ENCODE results near the gene COX10.
"Not testable (repeated sequence)": the region's sequence is repeated elsewhere in the genome, so short reads cannot be mapped to it uniquely, and the experiment has no call there.

The COX10 gene

DNA sequence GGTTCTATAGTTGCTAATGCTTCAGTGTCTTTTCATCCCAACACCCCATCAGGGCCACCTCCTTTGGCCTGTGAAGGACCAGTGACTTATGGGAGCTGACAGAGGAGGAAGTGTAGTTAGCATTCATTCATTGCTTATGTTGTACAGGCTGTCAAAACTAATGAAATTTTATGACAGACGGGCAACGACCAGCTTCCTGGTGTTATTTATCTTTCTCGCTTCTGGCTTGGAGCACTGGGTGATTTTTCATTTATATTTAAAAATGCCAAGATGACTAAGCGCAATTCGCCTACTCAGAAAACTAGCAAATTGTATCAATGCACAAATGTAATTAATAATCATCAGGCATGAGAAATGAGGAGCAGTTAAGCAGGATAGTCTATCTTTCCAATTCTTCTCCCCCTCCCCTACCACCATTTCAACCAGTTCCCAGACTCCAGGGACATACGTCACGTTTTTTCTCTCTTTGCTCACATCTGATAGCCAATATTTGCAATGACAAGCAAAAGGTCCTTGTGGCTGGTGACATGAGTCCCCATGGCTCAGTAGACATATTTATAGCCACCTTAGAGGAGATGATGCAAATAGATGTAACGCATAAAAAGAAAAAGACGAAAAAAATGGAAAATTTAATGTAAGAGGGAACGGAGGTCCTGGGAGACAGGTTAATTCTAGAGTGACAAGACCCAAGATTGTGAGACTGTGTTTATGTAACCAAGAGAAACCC is 156.1 kb downstream of the COX10 start:
- TF ChIP-seq, protein P1, sequence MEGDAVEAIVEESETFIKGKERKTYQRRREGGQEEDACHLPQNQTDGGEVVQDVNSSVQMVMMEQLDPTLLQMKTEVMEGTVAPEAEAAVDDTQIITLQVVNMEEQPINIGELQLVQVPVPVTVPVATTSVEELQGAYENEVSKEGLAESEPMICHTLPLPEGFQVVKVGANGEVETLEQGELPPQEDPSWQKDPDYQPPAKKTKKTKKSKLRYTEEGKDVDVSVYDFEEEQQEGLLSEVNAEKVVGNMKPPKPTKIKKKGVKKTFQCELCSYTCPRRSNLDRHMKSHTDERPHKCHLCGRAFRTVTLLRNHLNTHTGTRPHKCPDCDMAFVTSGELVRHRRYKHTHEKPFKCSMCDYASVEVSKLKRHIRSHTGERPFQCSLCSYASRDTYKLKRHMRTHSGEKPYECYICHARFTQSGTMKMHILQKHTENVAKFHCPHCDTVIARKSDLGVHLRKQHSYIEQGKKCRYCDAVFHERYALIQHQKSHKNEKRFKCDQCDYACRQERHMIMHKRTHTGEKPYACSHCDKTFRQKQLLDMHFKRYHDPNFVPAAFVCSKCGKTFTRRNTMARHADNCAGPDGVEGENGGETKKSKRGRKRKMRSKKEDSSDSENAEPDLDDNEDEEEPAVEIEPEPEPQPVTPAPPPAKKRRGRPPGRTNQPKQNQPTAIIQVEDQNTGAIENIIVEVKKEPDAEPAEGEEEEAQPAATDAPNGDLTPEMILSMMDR (IDR thresholded peaks at IDR 0.05): no peak
- DNase-seq: no peak
- no peak overlapping the region for H3K27ac ChIP-seq
- no peaks in the 10 kb centered on the region for H3K27me3 ChIP-seq
- H3K4me1 ChIP-seq: no peaks in the 10 kb centered on the region
- H3K9me3 ChIP-seq: no peaks in the 10 kb centered on the region
- no peaks in the 10 kb centered on the region for H3K36me3 ChIP-seq
- intact Hi-C loops (cut with DNase I; ENCODE audit: low total_unique reads): no loop called here
- H3K4me3 ChIP-seq: no peak overlapping the region

DNA sequence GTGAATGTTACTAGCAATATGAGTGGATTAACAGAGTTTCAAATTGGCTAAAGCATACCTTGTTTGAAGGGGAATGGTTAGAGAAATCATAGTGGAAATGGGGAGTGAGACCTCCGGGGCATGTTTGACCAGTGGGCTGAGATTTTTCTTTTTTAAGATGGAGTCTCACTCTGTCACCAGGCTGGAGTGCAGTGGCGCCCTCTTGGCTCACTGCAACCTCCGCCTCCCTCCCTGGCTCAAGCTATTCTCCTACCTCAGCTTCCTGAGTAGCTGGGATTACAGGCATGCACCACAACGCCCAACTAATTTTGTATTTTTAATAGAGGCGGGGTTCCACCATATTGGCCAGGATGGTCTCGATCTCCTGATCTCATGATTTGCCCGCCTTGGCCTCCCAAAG is 157.7 kb downstream of the COX10 start:
- no peaks in the 10 kb centered on the region for H3K27me3 ChIP-seq
- TF ChIP-seq, protein P1 (IDR thresholded peaks at IDR 0.05): no peak
- H3K4me3 ChIP-seq: no peak overlapping the region
- intact Hi-C loops (cut with DNase I; ENCODE audit: low total_unique reads): no loop called here
- no peaks in the 10 kb centered on the region for H3K36me3 ChIP-seq
- H3K9me3 ChIP-seq: no peaks in the 10 kb centered on the region
- no peaks in the 10 kb centered on the region for H3K4me1 ChIP-seq
- H3K27ac ChIP-seq: no peak overlapping the region
- DNase-seq: no peak

DNA sequence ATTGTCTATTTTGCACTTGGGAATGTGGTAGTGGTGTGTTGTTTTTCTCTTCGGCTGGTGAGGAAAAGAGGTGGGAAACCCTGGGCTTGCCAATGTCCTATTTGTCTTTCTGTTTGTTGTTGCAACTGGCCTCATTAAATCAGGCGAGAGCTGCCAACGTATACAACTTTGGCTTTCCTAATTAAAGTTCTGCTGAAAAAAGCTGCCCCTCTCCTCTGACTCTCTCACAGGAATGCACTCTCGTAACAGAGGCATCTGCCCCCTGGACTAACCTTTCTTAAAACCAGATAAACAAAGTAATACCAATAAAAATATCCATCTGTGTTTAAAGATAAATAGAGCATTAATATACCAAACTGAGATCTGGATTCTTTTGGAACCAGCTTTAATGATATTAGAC is 159.6 kb downstream of the COX10 start:
- Histone ChIP-seq H3K27ac (no peak overlapping the region), H3K36me3 (no peaks in the 10 kb centered on the region), H3K9me3 (no peaks in the 10 kb centered on the region), H3K4me1 (no peaks in the 10 kb centered on the region), H3K4me3 (no peak overlapping the region), H3K27me3 (no peaks in the 10 kb centered on the region)
- no peak for DNase-seq
- intact Hi-C loops (cut with DNase I; ENCODE audit: low total_unique reads): no loop called here
- TF ChIP-seq, protein P1 (IDR thresholded peaks at IDR 0.05): no peak

DNA sequence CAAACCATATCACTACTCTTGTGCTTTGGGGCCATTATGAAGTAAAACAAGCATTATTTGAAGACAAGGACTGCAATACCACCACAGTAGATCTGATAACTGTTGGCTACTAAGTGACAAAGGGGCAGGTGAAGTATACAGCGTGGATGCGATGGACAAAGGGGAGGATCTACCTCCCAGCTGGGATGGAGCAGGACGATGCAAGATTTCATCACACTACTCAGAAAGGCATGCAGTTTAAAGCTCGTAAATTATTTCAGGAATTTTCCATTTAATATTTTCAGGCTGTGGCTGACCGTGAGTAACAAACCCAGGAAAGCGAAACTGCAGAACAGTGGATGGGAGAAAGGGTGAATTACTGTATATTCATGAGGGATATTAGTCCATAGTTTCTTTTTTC is 161.9 kb downstream of the COX10 start:
- H3K4me1 ChIP-seq; H3K9me3 ChIP-seq; H3K4me3 ChIP-seq; H3K36me3 ChIP-seq; intact Hi-C loops (cut with DNase I; ENCODE audit: low total_unique reads); DNase-seq; H3K27ac ChIP-seq; H3K27me3 ChIP-seq: not testable (repeated sequence)

DNA sequence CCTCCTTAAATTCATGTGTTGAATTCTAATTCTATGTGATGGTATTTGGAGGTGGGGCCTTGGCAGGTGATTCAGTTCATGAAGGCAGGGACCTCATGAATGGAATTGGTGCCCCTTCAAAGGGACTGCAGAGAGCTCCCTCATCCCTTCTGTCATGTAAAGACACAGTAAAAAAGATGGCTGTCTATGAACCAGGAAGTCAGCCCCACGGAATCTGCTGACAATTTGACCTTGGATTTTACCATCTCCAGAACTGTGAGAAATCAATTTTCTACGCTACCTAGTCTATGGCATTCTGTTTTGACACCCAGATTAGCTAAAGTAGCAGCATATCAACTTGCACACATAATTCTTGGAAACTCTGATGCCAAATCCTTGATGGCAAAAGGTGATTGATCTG is 165.7 kb downstream of the COX10 start:
- H3K27ac ChIP-seq; H3K27me3 ChIP-seq; H3K4me3 ChIP-seq; intact Hi-C loops (cut with DNase I; ENCODE audit: low total_unique reads); H3K4me1 ChIP-seq; H3K36me3 ChIP-seq; H3K9me3 ChIP-seq; DNase-seq: not testable (repeated sequence)

DNA sequence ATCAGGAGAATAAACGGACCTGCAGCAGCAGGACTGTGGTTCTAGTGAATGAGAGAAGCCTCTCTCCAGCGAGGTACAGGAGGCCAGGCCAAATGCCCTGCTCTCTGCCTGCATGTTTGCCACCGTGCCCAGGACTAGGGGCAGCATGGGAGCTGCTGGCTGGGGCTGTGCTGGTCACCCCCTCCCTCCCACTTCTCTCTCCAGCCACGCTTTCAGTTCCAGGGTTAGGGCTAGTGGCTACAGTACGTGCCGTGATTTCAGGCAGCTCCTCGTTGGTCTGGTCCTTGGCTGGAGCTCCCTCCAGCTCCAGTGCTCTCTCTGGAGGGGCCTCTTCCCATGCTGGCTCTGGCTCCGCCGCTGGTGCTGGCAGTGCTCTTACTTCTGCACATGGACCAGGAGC is 166.7 kb downstream of the COX10 start:
- H3K36me3 ChIP-seq; H3K27ac ChIP-seq; H3K9me3 ChIP-seq; H3K4me1 ChIP-seq; H3K27me3 ChIP-seq; DNase-seq; H3K4me3 ChIP-seq; intact Hi-C loops (cut with DNase I; ENCODE audit: low total_unique reads): not testable (repeated sequence)

DNA sequence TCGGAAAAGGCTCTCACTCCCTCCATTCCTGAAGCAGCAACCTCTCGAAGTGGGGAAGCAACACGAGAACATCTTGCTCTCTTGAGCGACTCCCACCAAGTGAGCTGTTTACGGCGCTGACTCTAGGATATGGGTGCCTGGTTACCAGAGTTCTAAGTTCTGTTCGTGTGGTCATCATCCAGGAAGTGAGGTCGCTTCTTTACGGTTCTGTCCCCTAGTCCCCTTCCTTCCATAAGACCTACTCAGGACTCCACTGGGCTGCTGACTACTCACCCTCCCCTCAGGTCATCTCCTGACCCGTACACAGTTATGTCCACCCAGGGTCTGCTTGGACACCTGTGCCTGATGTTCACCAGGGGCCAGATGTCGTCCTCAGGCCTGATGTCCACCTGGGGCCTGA is 167.5 kb downstream of the COX10 start, which contains the start of gene CDRT15:
CDRT15 (minus strand) TSS at position 101 of the 400 bp plus-strand sequence; CDS start at position 72, 29 bp downstream.
- H3K9me3 ChIP-seq; H3K27ac ChIP-seq; DNase-seq; H3K36me3 ChIP-seq; H3K4me3 ChIP-seq; intact Hi-C loops (cut with DNase I; ENCODE audit: low total_unique reads); H3K27me3 ChIP-seq; H3K4me1 ChIP-seq: not testable (repeated sequence)

DNA sequence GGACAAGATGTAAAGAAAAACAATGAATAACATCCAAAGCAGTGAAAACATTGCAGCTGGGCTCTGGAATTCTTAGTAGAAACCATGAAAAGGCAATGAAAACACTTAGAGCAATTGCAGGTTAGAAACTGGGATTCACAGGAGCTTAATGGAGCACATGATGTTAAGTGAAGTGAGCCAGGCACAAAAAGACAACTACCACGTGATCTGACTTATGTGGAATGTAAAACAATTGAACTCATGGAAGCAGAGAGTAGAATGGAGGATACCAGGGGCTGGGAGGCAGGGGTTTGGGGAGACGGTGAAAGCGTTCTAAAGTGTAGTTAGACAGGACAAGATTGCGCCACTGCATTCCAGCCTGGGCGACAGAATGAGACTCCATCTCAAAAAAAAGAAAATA is 170.0 kb downstream of the COX10 start:
- H3K4me3 ChIP-seq; H3K27me3 ChIP-seq; H3K4me1 ChIP-seq; intact Hi-C loops (cut with DNase I; ENCODE audit: low total_unique reads); H3K36me3 ChIP-seq; H3K27ac ChIP-seq; DNase-seq; H3K9me3 ChIP-seq: not testable (repeated sequence)

Measured in tibial artery (tissue), 4 donors.